ENCODE results near the gene OR10D3. TPM values are rescaled to one million over a fixed set of nuclear protein-coding genes. Genes with fewer than 3 reads are reported as not detected.

The OR10D3 gene
- total and polyA plus RNA-seq, 10 of the 15 experiments (the other 5 are each of a cell fraction or from before 2014, with no cell fraction given): not detected

DNA sequence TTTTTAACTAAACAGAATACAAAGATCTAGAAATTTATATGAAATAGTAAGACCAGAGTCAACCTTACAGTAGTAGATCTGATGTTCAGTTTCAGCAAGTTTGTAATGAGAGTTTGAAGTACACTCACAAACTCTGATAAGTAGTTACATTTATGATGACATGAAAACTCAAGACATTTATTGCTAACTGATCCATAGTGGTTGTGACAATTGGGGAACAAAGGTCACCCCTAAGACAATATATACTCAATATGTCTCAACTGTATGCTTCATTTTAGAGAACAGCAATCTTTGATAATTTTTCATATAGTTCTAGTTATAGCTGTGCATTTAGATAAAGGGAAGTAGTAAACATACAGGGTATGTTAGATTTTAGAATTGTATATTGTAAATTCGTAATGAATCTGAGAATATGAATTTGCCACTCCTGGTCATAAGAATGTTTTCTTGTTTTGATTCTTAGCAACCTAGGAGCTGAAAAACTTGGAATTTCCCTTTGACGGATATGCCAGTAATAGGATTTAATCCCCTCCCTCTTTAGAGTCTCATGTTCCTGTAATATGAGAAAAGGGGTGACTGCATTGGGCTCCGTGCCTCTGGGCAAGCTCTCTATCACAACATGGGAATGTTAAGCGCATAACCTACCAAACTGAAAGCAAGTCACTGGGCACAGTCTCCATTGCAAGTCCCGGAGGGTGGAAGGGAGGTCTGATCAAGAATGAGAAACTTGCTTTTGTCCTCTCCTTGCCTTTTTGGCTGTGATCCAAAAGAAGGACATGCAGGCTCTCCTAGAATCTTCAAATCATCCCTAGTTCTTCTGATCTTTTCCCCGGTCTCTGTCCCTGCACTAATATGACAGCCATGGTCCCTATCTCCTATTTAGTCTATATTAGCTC, 11.4 kb downstream of the OR10D3 start:
- H3K27ac ChIP-seq (ENCODE audit: control insufficient read depth, insufficient read depth): no peak overlapping the region
- BruUV-seq (replicated peaks): no TSS peak
- no peak overlapping the region for H3K4me3 ChIP-seq
- H3K4me2 ChIP-seq (ENCODE audit: control insufficient read depth, insufficient read depth): no peak overlapping the region
- H3K27me3 ChIP-seq (replicated peaks in 1 of 2; ENCODE audit: control insufficient read depth in 2 of 2, insufficient read depth in 2 of 2, low read length in 1 of 2): no peaks in the 10 kb centered on the region
- in situ Hi-C loops (cut with MboI): loop anchor here (5.0 kb wide), 1 partner anchor 122 kb away; no protein-coding TSS in a partner anchor
- POLR2A ChIA-PET: interaction anchor here (2.0 kb wide), 1 partner anchor 123 kb away, joined by 4 read pairs; no protein-coding TSS in a partner anchor
- FAIRE-seq: no peak
- no peaks in the 10 kb centered on the region for H3K36me3 ChIP-seq (ENCODE audit: control insufficient read depth in 2 of 2, insufficient read depth in 2 of 2, low read length in 1 of 2)
- H2AFZ ChIP-seq (ENCODE audit: control insufficient read depth, low read depth, low read length): no peak overlapping the region
- no peaks in the 10 kb centered on the region for H4K20me1 ChIP-seq (ENCODE audit: control insufficient read depth, insufficient read depth)
- CTCF ChIA-PET: interaction anchor here (0.5 to 4.1 kb wide), 11 partner anchors 11 to 136 kb away, joined by 3 to 89 read pairs (median 4); no protein-coding TSS in a partner anchor
- H3K9ac ChIP-seq (ENCODE audit: control insufficient read depth, insufficient read depth, low read length): no peak overlapping the region
- WGBS (ENCODE audit: insufficient coverage, insufficient replicate concordance, low lambda C conversion rate, missing lambda C conversion rate): 47% methylated on average over 6 of the region's 6 CpGs
- no peaks in the 10 kb centered on the region for H3K79me2 ChIP-seq (ENCODE audit: control insufficient read depth, insufficient read depth, low read length)
- RAD21 ChIA-PET (ENCODE audit: unreplicated experiment): interaction anchor here (1.2 to 3.3 kb wide), 2 partner anchors 121 to 124 kb away, joined by 3 to 28 read pairs; no protein-coding TSS in a partner anchor
- H3K9me3 ChIP-seq (replicated peaks; ENCODE audit: control insufficient read depth, insufficient read depth, low read length): no peaks in the 10 kb centered on the region
- no peak for DNase-seq (ENCODE audit: low read depth, low spot score)
- H3K4me1 ChIP-seq (ENCODE audit: control insufficient read depth, insufficient read depth, low read length): no peaks in the 10 kb centered on the region
- no peak for ATAC-seq
- SMC1A ChIA-PET (ENCODE audit: uncharacterized antibody, unreplicated experiment): interaction anchor here (0.6 to 4.3 kb wide), 6 partner anchors 13 to 128 kb away, joined by 3 to 23 read pairs (median 8); partner anchors contain the start of gene VWA5A
- intact Hi-C loops (cut with micrococcal nuclease; ENCODE audit: unreplicated experiment): loop anchor here (1.0 kb wide), 1 partner anchor 123 kb away; no protein-coding TSS in a partner anchor
- TF ChIP-seq CHD4 (IDR thresholded peaks at IDR 0.05): no peak
- TF ChIP-seq, protein P1, sequence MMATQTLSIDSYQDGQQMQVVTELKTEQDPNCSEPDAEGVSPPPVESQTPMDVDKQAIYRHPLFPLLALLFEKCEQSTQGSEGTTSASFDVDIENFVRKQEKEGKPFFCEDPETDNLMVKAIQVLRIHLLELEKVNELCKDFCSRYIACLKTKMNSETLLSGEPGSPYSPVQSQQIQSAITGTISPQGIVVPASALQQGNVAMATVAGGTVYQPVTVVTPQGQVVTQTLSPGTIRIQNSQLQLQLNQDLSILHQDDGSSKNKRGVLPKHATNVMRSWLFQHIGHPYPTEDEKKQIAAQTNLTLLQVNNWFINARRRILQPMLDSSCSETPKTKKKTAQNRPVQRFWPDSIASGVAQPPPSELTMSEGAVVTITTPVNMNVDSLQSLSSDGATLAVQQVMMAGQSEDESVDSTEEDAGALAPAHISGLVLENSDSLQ (IDR thresholded peaks at IDR 0.05): no peak
- no peak for TF ChIP-seq JUND (IDR thresholded peaks at IDR 0.05; ENCODE audit: low read depth, low read length)
- TF ChIP-seq, protein P2, sequence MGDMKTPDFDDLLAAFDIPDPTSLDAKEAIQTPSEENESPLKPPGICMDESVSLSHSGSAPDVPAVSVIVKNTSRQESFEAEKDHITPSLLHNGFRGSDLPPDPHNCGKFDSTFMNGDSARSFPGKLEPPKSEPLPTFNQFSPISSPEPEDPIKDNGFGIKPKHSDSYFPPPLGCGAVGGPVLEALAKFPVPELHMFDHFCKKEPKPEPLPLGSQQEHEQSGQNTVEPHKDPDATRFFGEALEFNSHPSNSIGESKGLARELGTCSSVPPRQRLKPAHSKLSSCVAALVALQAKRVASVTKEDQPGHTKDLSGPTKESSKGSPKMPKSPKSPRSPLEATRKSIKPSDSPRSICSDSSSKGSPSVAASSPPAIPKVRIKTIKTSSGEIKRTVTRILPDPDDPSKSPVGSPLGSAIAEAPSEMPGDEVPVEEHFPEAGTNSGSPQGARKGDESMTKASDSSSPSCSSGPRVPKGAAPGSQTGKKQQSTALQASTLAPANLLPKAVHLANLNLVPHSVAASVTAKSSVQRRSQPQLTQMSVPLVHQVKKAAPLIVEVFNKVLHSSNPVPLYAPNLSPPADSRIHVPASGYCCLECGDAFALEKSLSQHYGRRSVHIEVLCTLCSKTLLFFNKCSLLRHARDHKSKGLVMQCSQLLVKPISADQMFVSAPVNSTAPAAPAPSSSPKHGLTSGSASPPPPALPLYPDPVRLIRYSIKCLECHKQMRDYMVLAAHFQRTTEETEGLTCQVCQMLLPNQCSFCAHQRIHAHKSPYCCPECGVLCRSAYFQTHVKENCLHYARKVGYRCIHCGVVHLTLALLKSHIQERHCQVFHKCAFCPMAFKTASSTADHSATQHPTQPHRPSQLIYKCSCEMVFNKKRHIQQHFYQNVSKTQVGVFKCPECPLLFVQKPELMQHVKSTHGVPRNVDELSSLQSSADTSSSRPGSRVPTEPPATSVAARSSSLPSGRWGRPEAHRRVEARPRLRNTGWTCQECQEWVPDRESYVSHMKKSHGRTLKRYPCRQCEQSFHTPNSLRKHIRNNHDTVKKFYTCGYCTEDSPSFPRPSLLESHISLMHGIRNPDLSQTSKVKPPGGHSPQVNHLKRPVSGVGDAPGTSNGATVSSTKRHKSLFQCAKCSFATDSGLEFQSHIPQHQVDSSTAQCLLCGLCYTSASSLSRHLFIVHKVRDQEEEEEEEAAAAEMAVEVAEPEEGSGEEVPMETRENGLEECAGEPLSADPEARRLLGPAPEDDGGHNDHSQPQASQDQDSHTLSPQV (IDR thresholded peaks at IDR 0.05): no peak
- TF ChIP-seq FOS (IDR thresholded peaks at IDR 0.05; ENCODE audit: borderline replicate concordance, extremely low read depth, insufficient read length): no peak
- TF ChIP-seq CEBPB (IDR thresholded peaks at IDR 0.05; ENCODE audit: borderline replicate concordance in 1 of 2, low read depth in 2 of 2, low read length in 2 of 2): no peak
- no peak for TF ChIP-seq RFX5 (IDR thresholded peaks at IDR 0.05; ENCODE audit: low read depth, low read length)
- TF ChIP-seq CHD2 (IDR thresholded peaks at IDR 0.05; ENCODE audit: borderline replicate concordance, low read depth, low read length): no peak
- no peak for TF ChIP-seq EGR1 (IDR thresholded peaks at IDR 0.05; ENCODE audit: borderline replicate concordance in 1 of 2, low read depth in 2 of 2, low read length in 2 of 2)
- TF ChIP-seq, protein P3, sequence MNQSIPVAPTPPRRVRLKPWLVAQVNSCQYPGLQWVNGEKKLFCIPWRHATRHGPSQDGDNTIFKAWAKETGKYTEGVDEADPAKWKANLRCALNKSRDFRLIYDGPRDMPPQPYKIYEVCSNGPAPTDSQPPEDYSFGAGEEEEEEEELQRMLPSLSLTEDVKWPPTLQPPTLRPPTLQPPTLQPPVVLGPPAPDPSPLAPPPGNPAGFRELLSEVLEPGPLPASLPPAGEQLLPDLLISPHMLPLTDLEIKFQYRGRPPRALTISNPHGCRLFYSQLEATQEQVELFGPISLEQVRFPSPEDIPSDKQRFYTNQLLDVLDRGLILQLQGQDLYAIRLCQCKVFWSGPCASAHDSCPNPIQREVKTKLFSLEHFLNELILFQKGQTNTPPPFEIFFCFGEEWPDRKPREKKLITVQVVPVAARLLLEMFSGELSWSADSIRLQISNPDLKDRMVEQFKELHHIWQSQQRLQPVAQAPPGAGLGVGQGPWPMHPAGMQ (IDR thresholded peaks at IDR 0.05; ENCODE audit: borderline replicate concordance): no peak
- TF ChIP-seq HDAC2 (IDR thresholded peaks at IDR 0.05): no peak
- TF ChIP-seq TCF12 (IDR thresholded peaks at IDR 0.05; ENCODE audit: low read depth, low read length): no peak
- TF ChIP-seq, protein P4, sequence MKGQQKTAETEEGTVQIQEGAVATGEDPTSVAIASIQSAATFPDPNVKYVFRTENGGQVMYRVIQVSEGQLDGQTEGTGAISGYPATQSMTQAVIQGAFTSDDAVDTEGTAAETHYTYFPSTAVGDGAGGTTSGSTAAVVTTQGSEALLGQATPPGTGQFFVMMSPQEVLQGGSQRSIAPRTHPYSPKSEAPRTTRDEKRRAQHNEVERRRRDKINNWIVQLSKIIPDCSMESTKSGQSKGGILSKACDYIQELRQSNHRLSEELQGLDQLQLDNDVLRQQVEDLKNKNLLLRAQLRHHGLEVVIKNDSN (IDR thresholded peaks at IDR 0.05; ENCODE audit: borderline replicate concordance, extremely low read length, insufficient read depth, low read depth, low read length): no peak

Measured in GM12878 (cell line).